ENCODE measurements around the gene EMC1.
"Not testable (repeated sequence)": the region's sequence is repeated elsewhere in the genome, so short reads cannot be mapped to it uniquely, and the experiment has no call there.

The EMC1 gene

DNA sequence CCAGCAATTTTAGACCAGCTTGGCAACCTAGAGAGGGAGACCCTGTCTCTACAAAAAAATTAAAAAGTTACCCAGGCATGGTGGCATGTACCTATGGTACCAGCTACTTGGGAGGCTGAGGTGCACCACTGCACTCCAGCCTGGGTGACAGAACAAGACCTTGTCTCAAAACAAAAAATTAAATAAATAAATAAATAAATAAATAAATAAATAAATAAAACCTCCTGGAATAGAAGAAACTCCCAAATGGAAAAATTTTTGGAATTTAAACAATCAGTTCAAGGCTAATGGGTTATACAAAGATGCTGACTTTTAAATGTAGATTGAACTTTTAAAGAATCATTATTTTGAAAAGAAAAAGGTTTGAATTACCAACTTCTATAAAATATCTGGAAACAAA, 63.5 kb downstream of the EMC1 start:
- no peak for DNase-seq

- no peak for DNase-seq
Observed at GRCh38 chr1:19186001-19186400, 65.3 kb downstream of the EMC1 start.

GRCh38 chr1:19182223-19182622, 69.1 kb downstream of the EMC1 start:
- no peak for DNase-seq

DNA sequence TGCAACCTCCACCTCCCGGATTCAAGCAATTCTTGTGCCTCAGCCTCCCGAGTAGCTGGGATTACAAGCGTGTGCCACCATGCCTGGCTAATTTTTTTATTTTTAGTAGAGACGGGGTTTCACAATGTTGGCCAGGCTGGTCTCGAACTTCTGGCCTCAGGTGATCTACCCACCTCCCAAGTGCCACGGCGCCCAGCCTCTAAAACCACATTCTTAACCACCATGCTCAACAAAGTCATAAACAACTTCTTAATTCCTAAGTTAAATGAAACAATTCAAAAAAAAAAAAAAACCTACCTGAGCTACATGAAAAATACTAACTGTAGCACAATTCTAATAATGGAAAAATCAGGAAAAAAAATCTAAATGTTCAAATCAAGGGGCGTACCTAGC, 71.1 kb downstream of the EMC1 start:
- DNase-seq = not testable (repeated sequence)

- DNase-seq = no peak
Observed at GRCh38 chr1:19179597-19180264, 71.6 kb downstream of the EMC1 start.

GRCh38 chr1:19178734-19179398, 72.5 kb downstream of the EMC1 start:
- DNase-seq = no peak

GRCh38 chr1:19177811-19178210, 73.5 kb downstream of the EMC1 start:
- no peak for DNase-seq

DNA sequence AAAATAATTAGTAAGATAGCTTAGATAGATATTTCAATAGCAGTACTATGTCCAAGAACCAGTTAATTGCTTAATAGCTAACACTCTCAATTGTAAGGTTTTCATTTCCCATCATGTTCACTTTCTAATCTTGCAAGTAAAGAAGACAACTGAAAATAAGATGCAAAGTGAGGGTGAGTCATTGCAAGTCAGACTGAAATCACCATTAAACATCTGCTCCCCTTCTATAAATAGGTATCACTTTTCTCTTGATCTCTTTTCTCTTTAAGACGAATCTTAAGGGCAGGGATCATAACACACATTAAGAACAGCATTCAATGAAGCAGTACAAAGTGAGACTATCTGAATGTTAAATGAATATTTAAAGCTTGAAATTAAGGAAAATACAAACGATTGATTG, 81.7 kb downstream of the EMC1 start:
- DNase-seq = no peak

DNA sequence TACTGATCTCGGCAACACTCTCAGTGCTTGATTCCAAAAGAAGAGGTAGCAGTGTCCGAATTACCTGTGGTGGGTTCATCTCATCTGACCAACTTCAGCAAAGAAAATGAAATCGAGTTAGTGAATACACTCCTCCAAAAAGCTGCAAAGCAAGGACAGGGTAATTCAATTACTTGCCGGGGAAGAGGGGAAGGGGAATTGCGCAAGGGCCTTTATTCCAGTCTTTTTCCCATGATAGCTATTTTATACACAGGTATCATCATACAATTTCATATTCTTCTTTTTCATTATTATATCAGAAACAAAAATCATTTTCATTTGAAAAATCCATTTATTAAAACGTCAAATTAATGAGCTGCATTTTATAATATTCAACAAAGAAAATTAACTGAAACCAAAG, 84.2 kb downstream of the EMC1 start:
- DNase-seq = no peak

DNA sequence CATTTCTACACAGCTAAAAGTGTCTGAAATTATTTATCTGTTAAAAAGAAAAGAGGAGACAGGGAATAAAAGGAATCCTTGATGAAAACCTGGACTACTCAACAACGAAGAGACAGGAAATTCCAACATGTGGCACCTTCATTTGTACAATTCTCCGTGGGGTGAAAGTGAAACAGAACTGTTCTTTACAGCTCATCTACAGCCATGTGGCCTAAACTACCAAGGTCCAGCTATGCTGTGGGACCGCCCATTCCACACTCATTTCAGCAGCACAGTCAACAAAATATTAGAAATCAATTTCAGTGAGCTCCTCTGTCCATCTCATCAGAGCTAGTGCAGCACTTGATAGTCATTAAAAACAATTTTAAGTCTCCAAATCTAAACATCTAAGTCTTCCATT, 85.3 kb downstream of the EMC1 start:
- DNase-seq = no peak
